Measurements from ENCODE around the gene VTI1A. TPM values are rescaled to one million over a fixed set of nuclear protein-coding genes. Genes with fewer than 3 reads are reported as not detected.

VTI1A gene
- total RNA-seq, 1 donor from 2014 or later, result 36.9 TPM

DNA sequence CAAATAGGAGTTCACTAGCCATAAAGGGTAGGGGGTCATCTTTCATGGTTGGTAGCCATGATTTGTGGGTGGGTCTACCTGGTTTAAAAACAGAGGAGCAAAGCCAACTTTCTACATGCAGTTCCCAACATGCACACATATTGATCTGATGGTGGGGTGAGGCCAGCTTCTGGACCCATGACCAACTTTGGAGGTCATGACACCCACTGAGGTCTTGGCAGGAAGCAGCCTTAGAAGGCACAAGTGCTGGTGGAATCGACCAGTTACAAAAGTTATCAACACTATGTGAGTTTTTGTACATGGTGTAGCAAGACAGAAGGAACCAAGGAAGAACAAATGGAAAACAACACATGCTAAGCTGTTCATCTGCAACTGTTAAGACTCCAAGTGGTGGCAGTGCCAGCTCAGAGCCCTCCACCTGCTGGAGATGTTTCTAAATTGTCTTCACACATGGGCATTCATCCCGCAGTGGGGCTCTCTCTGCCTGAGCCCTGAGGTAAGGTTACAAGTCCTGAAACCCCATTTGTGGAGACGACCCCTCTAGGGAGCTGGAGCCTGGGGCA, 401.9 kb downstream of the VTI1A start:
- Histone ChIP-seq H3K4me3 (no peak overlapping the region), H3K4me1 (peaks cover 5% of the 10 kb centered on the region), H3K36me3 (no peaks in the 10 kb centered on the region), H3K27me3 (ENCODE audit: low read depth) (no peaks in the 10 kb centered on the region), H3K27ac (no peak overlapping the region), H3K9me3 (peaks cover 16% of the 10 kb centered on the region)
- intact Hi-C loops (cut with DNase I), result no loop called here
- TF ChIP-seq, protein P1, sequence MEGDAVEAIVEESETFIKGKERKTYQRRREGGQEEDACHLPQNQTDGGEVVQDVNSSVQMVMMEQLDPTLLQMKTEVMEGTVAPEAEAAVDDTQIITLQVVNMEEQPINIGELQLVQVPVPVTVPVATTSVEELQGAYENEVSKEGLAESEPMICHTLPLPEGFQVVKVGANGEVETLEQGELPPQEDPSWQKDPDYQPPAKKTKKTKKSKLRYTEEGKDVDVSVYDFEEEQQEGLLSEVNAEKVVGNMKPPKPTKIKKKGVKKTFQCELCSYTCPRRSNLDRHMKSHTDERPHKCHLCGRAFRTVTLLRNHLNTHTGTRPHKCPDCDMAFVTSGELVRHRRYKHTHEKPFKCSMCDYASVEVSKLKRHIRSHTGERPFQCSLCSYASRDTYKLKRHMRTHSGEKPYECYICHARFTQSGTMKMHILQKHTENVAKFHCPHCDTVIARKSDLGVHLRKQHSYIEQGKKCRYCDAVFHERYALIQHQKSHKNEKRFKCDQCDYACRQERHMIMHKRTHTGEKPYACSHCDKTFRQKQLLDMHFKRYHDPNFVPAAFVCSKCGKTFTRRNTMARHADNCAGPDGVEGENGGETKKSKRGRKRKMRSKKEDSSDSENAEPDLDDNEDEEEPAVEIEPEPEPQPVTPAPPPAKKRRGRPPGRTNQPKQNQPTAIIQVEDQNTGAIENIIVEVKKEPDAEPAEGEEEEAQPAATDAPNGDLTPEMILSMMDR (IDR thresholded peaks at IDR 0.05), result no peak
- DNase-seq (no peak), ATAC-seq (no peak)

DNA sequence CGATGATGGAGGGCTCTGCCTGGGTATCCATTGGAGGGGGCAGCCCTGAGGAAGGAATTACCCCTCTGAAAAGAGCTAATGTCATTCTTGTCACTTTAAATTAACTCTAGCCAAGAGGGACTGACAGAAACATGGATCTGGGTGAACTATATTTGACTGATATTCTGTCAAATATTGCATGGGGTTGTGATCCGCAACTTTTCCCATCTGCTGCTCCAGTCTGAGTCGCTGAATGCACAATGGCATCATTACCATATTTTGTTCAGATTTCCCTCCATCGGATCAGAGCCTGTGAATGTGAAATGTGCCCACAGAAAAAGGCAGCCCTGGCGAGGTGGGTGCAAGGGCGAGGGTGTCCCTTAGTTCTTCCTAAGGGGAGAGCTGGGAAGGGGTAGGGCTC, 402.5 kb downstream of the VTI1A start:
- DNase-seq, result no peak
- TF ChIP-seq, protein P1 (IDR thresholded peaks at IDR 0.05), result no peak
- no peaks in the 10 kb centered on the region for H3K27me3 ChIP-seq (ENCODE audit: low read depth)
- no peak overlapping the region for H3K27ac ChIP-seq
- ATAC-seq, result no peak
- H3K4me1 ChIP-seq, result peaks cover 5% of the 10 kb centered on the region
- no peak overlapping the region for H3K4me3 ChIP-seq
- intact Hi-C loops (cut with DNase I), result no loop called here
- H3K9me3 ChIP-seq, result peaks cover 16% of the 10 kb centered on the region
- H3K36me3 ChIP-seq, result no peaks in the 10 kb centered on the region

DNA sequence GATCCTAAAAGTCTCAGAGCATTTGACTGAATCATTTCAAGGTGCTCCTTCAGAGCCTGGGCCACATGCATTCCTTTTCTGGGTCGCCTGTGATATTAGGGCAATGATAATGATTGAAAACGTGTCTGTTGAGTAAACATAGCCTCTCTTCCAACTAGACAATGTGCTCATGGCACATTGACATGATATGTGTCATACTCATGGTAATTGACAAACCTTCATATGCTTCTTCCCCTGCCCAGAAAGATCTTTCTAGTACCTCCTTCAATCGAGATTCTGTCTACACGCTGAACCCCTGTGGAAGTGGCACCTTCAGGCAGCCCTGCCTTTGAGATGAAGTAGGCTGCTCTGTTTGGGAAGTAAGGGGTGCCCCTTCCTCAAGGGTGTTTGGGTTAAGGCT, 404.2 kb downstream of the VTI1A start:
- TF ChIP-seq, protein P1 (IDR thresholded peaks at IDR 0.05), result no peak
- ATAC-seq (no peak), DNase-seq (no peak)
- Histone ChIP-seq H3K4me3 (no peak overlapping the region), H3K36me3 (no peaks in the 10 kb centered on the region), H3K27me3 (ENCODE audit: low read depth) (no peaks in the 10 kb centered on the region), H3K9me3 (peaks cover 16% of the 10 kb centered on the region), H3K4me1 (peaks cover 5% of the 10 kb centered on the region), H3K27ac (no peak overlapping the region)
- intact Hi-C loops (cut with DNase I), result no loop called here

DNA sequence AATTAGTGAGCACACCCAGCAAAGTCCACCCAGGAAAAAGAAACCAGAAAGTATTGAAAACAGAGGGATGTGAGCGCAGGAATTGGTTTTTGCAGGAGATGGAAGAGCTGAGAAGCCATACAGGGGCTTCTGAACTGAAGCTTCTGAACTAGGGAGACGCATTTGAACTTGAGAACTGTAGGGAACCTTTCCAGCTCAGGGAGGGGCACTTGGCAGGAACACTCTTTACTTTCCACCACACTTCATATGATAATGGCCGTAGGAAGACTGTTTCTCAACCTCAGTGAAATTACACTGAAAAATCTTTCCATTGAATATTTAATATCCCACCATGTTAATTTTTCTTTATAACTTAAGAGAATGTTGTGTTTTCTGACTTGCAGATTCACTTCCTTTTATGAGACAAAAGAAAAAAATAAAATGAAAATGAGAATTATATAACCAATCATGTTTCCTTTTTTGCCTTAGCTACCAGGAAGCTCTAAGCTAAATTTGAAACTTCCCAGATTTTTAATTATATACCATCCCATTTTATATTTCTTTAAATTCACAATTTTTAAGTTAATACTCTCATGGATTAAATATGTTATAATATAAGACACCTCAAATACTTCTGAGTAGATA, 404.7 kb downstream of the VTI1A start:
- DNase-seq (no peak), ATAC-seq (no peak)
- H3K27ac ChIP-seq, result no peak overlapping the region
- no peak overlapping the region for H3K4me3 ChIP-seq
- TF ChIP-seq, protein P1 (IDR thresholded peaks at IDR 0.05), result no peak
- no peaks in the 10 kb centered on the region for H3K36me3 ChIP-seq
- H3K27me3 ChIP-seq (ENCODE audit: low read depth), result no peaks in the 10 kb centered on the region
- peaks cover 5% of the 10 kb centered on the region for H3K4me1 ChIP-seq
- intact Hi-C loops (cut with DNase I), result no loop called here
- H3K9me3 ChIP-seq, result peaks cover 16% of the 10 kb centered on the region

DNA sequence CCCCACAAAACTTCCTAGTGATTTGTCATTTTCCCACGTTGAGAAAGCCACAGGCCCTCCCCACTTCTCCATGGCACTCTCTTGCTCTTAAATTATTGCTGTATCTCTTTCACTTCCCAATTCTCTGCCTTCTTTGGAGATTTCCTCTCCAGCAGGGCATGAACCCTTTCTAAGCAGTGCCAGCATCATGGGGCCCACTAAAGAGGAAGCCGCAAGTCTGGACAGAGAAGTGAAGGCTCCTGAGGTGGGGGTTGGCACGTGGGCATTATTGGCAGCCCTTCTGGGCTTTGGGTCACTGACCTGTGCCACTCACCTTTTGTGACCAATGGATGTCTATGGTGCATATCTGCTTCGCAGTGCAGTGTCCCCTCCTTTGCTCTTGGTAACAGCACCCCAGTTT, 405.3 kb downstream of the VTI1A start:
- TF ChIP-seq, protein P1 (IDR thresholded peaks at IDR 0.05), result no peak
- ATAC-seq (peak; percentile 80 to 86), DNase-seq (peak; percentile 72)
- Histone ChIP-seq H3K4me1 (peaks cover 5% of the 10 kb centered on the region), H3K27me3 (ENCODE audit: low read depth) (no peaks in the 10 kb centered on the region), H3K36me3 (no peaks in the 10 kb centered on the region), H3K4me3 (no peak overlapping the region), H3K27ac (no peak overlapping the region), H3K9me3 (peaks cover 11% of the 10 kb centered on the region)
- intact Hi-C loops (cut with DNase I), result no loop called here
